22Rv1 (cell line): ENCODE measurements around the gene KCTD5.

Experiments used
- CTCF ChIP-seq: fragments of 450-650 bp; IDR thresholded peaks from 2 replicates; pipeline ENCODE4 v1.5.1; 2017; ENCODE audit warnings: mild to moderate bottlenecking
- ZFX ChIP-seq: fragments of 450-650 bp; IDR thresholded peaks from 2 replicates; pipeline ENCODE4 v1.6.1; 2017; ENCODE audit warnings: antibody characterized with exemption, borderline replicate concordance

DNA sequence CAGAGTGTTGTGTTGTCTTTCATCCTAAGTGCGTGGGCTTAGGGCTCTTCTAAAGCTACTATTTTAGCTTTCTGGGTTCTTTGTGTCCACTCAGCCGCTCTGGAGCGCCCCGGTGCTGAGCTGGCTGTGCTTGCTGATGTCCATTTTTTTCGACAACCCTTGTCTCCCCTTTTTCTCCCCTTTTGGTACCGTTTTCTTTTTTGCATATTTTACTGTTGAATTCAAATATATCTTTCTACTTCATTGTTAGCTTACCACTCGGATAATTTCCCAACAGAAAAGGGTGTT, 71.4 kb downstream of the KCTD5 start:
- no peak for TF ChIP-seq CTCF
- no peak for TF ChIP-seq ZFX
